Gastrocnemius medialis (tissue), 4 donors: ENCODE data around the gene ATP11A. TPM values are rescaled to one million over a fixed set of nuclear protein-coding genes. Genes with fewer than 3 reads are reported as not detected.

Experiments used
- ATAC-seq, 2 donors: fragments of 150-250 bp; one replicate each; pipeline ENCODE4 v1.9.1; 2016
- DNase-seq, 2 donors: peaks; one replicate each; pipeline ENCODE4 v3.0.0-alpha.2; 2019
- H3K27ac ChIP-seq, 4 donors: fragments of 200-600 bp; sonication (generic); 1 replicate in 1 of 4; 2 replicates in 3 of 4; pipeline ENCODE4 v1.5.1; 2016 to 2018; ENCODE audit warnings: mild to moderate bottlenecking in 2 of 4, moderate library complexity in 1 of 4
- H3K27me3 ChIP-seq, 3 donors: fragments of 200-600 bp; sonication (generic) in 2 of 3; 1 replicate in 1 of 3; 2 replicates in 2 of 3; pipeline versions ENCODE4 v1.5.1 to v1.6.0; 2016 to 2019; ENCODE audit warnings: mild to moderate bottlenecking in 1 of 3, moderate library complexity in 1 of 3
- H3K36me3 ChIP-seq, 2 donors: fragments of 200-600 bp; sonication (generic) in 1 of 2; one replicate each; pipeline ENCODE4 v1.5.1; 2017 to 2018
- H3K4me1 ChIP-seq, 2 donors: fragments of 200-600 bp; sonication (generic) in 1 of 2; one replicate each; pipeline ENCODE4 v1.5.1; 2016 to 2017; ENCODE audit warnings: mild to moderate bottlenecking in 2 of 2
- H3K4me3 ChIP-seq, 4 donors: fragments of 200-600 bp; sonication (generic) in 3 of 4; 1 replicate in 1 of 4; 2 replicates in 3 of 4; pipeline ENCODE4 v1.5.1; 2016 to 2019; ENCODE audit warnings: mild to moderate bottlenecking in 2 of 4
- H3K9me3 ChIP-seq, 3 donors: fragments of 200-600 bp; sonication (generic) in 2 of 3; 1 replicate in 1 of 3; 2 replicates in 2 of 3; pipeline ENCODE4 v1.5.1; 2016 to 2019
- POLR2A ChIP-seq, 2 donors: fragments of 450-650 bp; IDR thresholded peaks; one replicate each; pipeline ENCODE4 v1.6.1; 2017; ENCODE audit warnings: antibody characterized with exemption in 2 of 2, mild to moderate bottlenecking in 2 of 2, moderate library complexity in 2 of 2
- in situ Hi-C, 4 donors: fragments of 200-750 bp; cut with MboI; loops; one replicate each; pipeline versions ENCODE4 v1.15.0 to v1.8.0; 2017; ENCODE audit warnings: low sequenced_read_pairs in 4 of 4
- intact Hi-C: fragments of 100-400 bp; cut with DNase I; formaldehyde crosslinking; loops from one replicate; pipeline ENCODE4 v1.15.1; 2023; ENCODE audit warnings: low total_unique reads
- total RNA-seq, 4 donors: library from RNA; depleted of rRNA; stranded (reverse); fragments of >200 nt; gene quantifications; one replicate each; pipeline versions ENCODE4 v1.1.0 to v1.2.3, GENCODE V29; 2016
- TF ChIP-seq, protein P1 (sequence below), 5 experiments: fragments of 450-650 bp in 3 of 5; fragments of 200-600 bp in 2 of 5; sonication (generic) in 2 of 5; IDR thresholded peaks in 4 of 5; conservative IDR thresholded peaks in 1 of 5; 1 replicate in 4 of 5; 2 replicates in 1 of 5; pipeline ENCODE4 v1.5.1; 2016 to 2019; ENCODE audit warnings: antibody characterized with exemption in 5 of 5, mild to moderate bottlenecking in 3 of 5, moderate library complexity in 3 of 5

Gene ATP11A
- total RNA-seq, 4 donors from 2014 or later, result 10.0 to 14.2 (median 12.6) TPM

- intact Hi-C loops, result no loop called here
- no peak for TF ChIP-seq POLR2A (IDR thresholded peaks at IDR 0.05)
- TF ChIP-seq, protein P1, sequence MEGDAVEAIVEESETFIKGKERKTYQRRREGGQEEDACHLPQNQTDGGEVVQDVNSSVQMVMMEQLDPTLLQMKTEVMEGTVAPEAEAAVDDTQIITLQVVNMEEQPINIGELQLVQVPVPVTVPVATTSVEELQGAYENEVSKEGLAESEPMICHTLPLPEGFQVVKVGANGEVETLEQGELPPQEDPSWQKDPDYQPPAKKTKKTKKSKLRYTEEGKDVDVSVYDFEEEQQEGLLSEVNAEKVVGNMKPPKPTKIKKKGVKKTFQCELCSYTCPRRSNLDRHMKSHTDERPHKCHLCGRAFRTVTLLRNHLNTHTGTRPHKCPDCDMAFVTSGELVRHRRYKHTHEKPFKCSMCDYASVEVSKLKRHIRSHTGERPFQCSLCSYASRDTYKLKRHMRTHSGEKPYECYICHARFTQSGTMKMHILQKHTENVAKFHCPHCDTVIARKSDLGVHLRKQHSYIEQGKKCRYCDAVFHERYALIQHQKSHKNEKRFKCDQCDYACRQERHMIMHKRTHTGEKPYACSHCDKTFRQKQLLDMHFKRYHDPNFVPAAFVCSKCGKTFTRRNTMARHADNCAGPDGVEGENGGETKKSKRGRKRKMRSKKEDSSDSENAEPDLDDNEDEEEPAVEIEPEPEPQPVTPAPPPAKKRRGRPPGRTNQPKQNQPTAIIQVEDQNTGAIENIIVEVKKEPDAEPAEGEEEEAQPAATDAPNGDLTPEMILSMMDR (IDR thresholded peaks at IDR 0.05 in 4 of 5, conservative IDR thresholded peaks at IDR 0.05 in 1 of 5), result no peak
- peaks cover 7% of the 10 kb centered on the region in 2 donors for H3K4me1 ChIP-seq
- ATAC-seq, result no peak
- no peaks in the 10 kb centered on the region for H3K36me3 ChIP-seq
- H3K9me3 ChIP-seq, result no peaks in the 10 kb centered on the region
- H3K4me3 ChIP-seq, result no peak overlapping the region
- no peaks in the 10 kb centered on the region for H3K27me3 ChIP-seq
- in situ Hi-C loops, result no loop called here
- H3K27ac ChIP-seq, result no peak overlapping the region
- DNase-seq, result no peak
Observed at GRCh38 chr13:112716841-112717520, 27.1 kb downstream of the ATP11A start.

- in situ Hi-C loops (no loop called here), intact Hi-C loops (no loop called here)
- DNase-seq, result no peak
- ATAC-seq, result no peak
- Histone ChIP-seq H3K4me1 (no peaks in the 10 kb centered on the region), H3K27ac (no peak overlapping the region), H3K4me3 (no peak overlapping the region), H3K27me3 (no peaks in the 10 kb centered on the region), H3K9me3 (no peaks in the 10 kb centered on the region), H3K36me3 (no peaks in the 10 kb centered on the region)
- TF ChIP-seq POLR2A (IDR thresholded peaks at IDR 0.05), result no peak
Observed at GRCh38 chr13:112718318-112718717, 28.5 kb downstream of the ATP11A start.

GRCh38 chr13:112719016-112719415 is 29.2 kb downstream of the ATP11A start:
- Histone ChIP-seq H3K9me3 (no peaks in the 10 kb centered on the region), H3K36me3 (no peaks in the 10 kb centered on the region), H3K27me3 (no peaks in the 10 kb centered on the region), H3K27ac (no peak overlapping the region), H3K4me3 (no peak overlapping the region), H3K4me1 (no peaks in the 10 kb centered on the region)
- intact Hi-C loops, result no loop called here
- ATAC-seq (no peak), DNase-seq (no peak)
- in situ Hi-C loops, result no loop called here
- TF ChIP-seq, protein P1 (IDR thresholded peaks at IDR 0.05 in 4 of 5, conservative IDR thresholded peaks at IDR 0.05 in 1 of 5), result no peak
- no peak for TF ChIP-seq POLR2A (IDR thresholded peaks at IDR 0.05)

DNA sequence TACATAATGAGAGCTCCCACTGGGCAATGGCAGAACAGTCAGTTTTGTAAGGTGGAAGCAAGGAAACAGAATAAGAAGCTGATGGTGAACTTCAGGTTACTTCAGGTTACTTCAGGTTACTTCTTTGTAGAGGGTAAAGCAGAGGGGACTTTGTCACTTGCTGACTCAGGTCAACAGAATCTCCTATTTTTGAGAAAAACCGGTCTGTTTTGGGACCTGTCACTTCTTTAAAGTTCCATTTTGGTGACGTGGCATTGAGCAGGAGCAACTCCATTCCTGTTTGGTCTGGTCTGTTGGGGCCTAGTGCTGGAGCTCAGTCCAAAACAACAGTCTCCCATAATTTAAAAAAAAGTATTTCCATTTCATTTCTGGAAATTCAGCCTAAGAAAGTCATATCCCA is 29.7 kb downstream of the ATP11A start:
- Histone ChIP-seq H3K4me3 (no peak overlapping the region), H3K4me1 (peaks cover 0 to 2% of the 10 kb centered on the region in 2 donors), H3K9me3 (no peaks in the 10 kb centered on the region), H3K27ac (no peak overlapping the region), H3K27me3 (no peaks in the 10 kb centered on the region), H3K36me3 (no peaks in the 10 kb centered on the region)
- no peak for TF ChIP-seq POLR2A (IDR thresholded peaks at IDR 0.05)
- TF ChIP-seq, protein P1 (IDR thresholded peaks at IDR 0.05 in 4 of 5, conservative IDR thresholded peaks at IDR 0.05 in 1 of 5), result no peak
- in situ Hi-C loops, result no loop called here
- intact Hi-C loops, result no loop called here
- ATAC-seq, result no peak
- no peak for DNase-seq

DNA sequence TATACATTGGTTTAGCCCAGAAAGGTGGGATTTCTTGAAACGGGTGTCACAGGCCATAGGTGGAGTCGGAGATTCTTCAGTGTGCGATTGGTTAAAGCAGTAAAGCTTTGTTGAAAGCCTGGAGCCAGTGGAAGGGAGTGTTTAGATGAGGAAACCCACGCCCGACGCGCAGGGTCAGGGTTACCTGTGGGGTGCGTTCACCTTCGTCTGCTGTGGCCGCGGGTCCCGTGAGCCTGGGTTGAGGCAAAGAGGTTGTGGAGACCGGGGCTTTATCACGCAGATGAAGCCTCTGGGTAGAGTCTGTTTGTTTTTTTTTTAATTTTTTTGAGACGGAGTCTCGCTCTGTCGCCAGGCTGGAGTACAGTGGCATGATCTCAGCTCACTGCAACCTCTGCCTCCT is 30.4 kb downstream of the ATP11A start:
- no peak for ATAC-seq
- no peak overlapping the region for H3K4me3 ChIP-seq
- no peak overlapping the region for H3K27ac ChIP-seq
- no peak for TF ChIP-seq POLR2A (IDR thresholded peaks at IDR 0.05)
- TF ChIP-seq, protein P1 (IDR thresholded peaks at IDR 0.05 in 4 of 5, conservative IDR thresholded peaks at IDR 0.05 in 1 of 5), result no peak
- no peaks in the 10 kb centered on the region for H3K9me3 ChIP-seq
- H3K27me3 ChIP-seq, result no peaks in the 10 kb centered on the region
- in situ Hi-C loops, result no loop called here
- no peaks in the 10 kb centered on the region for H3K36me3 ChIP-seq
- DNase-seq, result no peak
- intact Hi-C loops, result no loop called here
- H3K4me1 ChIP-seq, result peaks cover 6 to 9% of the 10 kb centered on the region in 2 donors
